ACC112 (cell line): ENCODE measurements around the gene RUNX1.
A peak's percentile ranks its signal among the peaks of the same experiment; 100 is the strongest.

Experiments
- H2AFZ ChIP-seq: fragments of 200-600 bp; sonication (generic); one replicate; pipeline ENCODE4 v1.6.0; 2017; ENCODE audit warnings: antibody characterized with exemption, low read length; ENCODE audit not compliant: unreplicated experiment
- H3K27ac ChIP-seq: fragments of 200-600 bp; sonication (generic); 2 replicates; pipeline ENCODE4 v1.5.1; 2014; ENCODE audit warnings: low read depth, mild to moderate bottlenecking, antibody characterized with exemption, low read length, moderate library complexity
- H3K27me3 ChIP-seq: fragments of 200-600 bp; sonication (generic); 2 replicates; pipeline ENCODE4 v1.6.1; 2014; ENCODE audit warnings: mild to moderate bottlenecking, antibody characterized with exemption, low read length, moderate library complexity, mixed read lengths; ENCODE audit not compliant: insufficient read depth
- H3K36me3 ChIP-seq: fragments of 200-600 bp; sonication (generic); 2 replicates; pipeline ENCODE4 v1.6.1; 2016; ENCODE audit warnings: mild to moderate bottlenecking, antibody characterized with exemption, low read length, moderate library complexity, mixed read lengths; ENCODE audit not compliant: insufficient read depth
- H3K4me1 ChIP-seq: fragments of 200-600 bp; sonication (generic); one replicate; pipeline ENCODE4 v1.6.1; 2016; ENCODE audit warnings: low read length, mixed read lengths; ENCODE audit not compliant: insufficient read depth, unreplicated experiment, control insufficient read depth
- H3K4me3 ChIP-seq: fragments of 200-600 bp; sonication (generic); 2 replicates; pipeline ENCODE4 v1.5.1; 2014; ENCODE audit warnings: mild to moderate bottlenecking, low read depth, low read length
- H3K79me2 ChIP-seq: fragments of 200-600 bp; sonication (generic); one replicate; pipeline ENCODE4 v1.6.0; 2016; ENCODE audit warnings: low read length; ENCODE audit not compliant: control insufficient read depth, unreplicated experiment, insufficient read depth

RUNX1 gene

DNA sequence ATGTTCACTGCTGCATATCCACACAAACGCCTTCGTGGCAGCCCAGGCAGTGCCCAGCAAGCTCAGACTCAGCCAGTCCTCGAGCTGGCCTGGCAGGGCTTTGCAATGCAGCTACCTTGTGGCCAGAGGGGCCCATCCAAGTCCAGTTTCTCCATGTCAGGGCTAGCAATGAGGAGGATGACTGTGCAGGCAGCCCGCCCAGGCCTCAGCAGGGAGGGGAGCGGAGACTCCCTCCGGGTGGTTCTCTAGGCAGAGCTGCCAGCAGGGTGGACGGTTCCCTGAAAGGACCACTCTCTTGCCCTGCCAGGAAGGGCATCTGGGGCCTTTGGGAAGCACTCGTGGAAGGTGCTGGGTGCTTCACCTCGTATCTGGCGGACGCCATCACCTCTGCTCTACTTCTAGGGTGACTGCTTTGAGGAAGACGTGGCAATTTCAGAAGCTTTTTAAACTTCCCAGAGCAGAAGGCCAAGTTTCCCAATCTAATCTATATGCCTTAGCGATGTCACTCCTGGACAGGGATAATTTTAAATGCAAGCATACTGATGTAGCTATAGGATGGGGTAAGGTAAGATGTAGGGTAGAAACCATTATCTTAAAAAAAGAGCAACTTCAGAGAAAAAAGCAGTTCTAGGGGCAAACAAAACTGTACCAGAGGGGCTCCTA, 56.2 kb downstream of the RUNX1 start:
- Histone ChIP-seq H3K79me2 (no peaks in the 10 kb centered on the region), H3K27me3 (no peaks in the 10 kb centered on the region), H3K36me3 (no peaks in the 10 kb centered on the region), H2AFZ (no peak overlapping the region), H3K27ac (no peak overlapping the region), H3K4me1 (peaks cover 30% of the 10 kb centered on the region), H3K4me3 (no peak overlapping the region)

DNA sequence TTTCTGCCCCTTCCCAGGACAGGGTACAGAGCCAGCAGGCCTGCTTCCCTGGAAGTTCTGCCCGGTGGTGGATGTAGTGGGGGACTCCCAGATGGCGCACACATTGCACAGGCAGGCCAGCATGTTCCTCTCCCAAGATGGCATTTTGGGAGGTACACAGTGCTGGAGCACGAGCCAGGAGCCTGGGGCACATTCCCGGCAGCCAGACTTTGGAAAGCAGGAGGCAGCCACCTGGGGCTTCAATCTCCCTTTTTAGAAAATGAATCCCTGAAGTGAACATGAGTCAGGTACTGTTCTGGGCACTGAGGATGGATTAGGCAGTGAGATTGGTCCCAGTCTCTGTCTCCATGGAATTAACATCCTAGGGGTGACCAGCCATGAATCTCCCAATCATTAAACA, 56.9 kb downstream of the RUNX1 start:
- Histone ChIP-seq H3K79me2 (no peaks in the 10 kb centered on the region), H3K4me1 (peaks cover 30% of the 10 kb centered on the region)

DNA sequence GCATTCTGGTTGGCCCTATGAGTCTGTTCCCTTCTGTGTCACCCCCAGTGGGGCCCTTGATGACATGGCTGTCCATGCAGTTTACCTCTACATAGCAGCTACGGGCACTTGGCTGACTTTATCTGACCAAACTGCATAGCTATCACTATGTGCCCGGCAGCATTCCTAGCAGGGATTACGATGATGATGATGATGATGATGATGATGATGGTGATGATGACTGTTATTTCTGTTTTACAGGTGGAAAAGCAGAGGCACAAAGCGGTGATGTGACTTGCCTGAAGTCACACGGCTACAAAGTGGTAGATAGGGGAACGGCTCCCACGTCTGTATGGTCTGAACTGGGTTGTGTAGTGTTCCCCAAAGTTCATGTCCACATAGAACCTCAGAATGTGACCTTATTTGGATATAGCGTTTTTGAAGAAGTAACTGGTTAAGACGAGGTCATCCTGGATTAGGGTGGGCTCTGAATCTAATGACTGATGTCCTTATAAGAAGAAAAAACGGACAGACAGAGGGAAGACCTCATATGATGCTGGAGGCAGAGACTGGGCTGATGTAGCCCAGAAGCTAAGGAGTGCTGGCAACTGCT, 57.6 kb downstream of the RUNX1 start:
- H3K4me1 ChIP-seq: peaks cover 30% of the 10 kb centered on the region
- H3K36me3 ChIP-seq: no peaks in the 10 kb centered on the region
- no peaks in the 10 kb centered on the region for H3K79me2 ChIP-seq
- no peaks in the 10 kb centered on the region for H3K27me3 ChIP-seq
- H3K4me3 ChIP-seq: no peak overlapping the region
- H3K27ac ChIP-seq: no peak overlapping the region
- no peak overlapping the region for H2AFZ ChIP-seq

More for the DNA sequence above, 56.9 kb downstream of the RUNX1 start:
- H2AFZ ChIP-seq: no peak overlapping the region
- no peaks in the 10 kb centered on the region for H3K36me3 ChIP-seq
- H3K4me3 ChIP-seq: no peak overlapping the region
- no peaks in the 10 kb centered on the region for H3K27me3 ChIP-seq
- no peak overlapping the region for H3K27ac ChIP-seq

DNA sequence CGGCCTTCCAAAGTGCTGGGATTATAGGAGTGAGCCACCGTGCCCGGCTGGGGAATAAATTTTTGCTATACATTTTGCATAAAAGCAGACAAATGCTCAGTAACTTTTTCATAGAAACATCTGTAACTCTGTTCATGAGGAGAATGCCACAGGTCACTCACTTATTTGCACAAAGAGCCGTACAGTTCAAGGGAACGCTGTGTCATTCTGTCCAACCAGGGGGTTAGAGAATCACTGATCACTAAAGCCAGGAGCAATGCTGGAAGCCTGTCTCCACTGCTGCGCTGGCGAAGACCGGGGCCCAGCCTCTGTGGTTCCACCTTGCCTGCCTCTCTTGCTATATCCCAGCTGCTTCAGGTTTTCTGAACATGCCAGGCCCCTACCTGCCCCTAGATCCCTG, 58.3 kb downstream of the RUNX1 start:
- Histone ChIP-seq H3K27me3 (no peaks in the 10 kb centered on the region), H3K27ac (no peak overlapping the region), H2AFZ (no peak overlapping the region), H3K36me3 (no peaks in the 10 kb centered on the region), H3K79me2 (no peaks in the 10 kb centered on the region), H3K4me1 (peaks cover 27% of the 10 kb centered on the region), H3K4me3 (no peak overlapping the region)

DNA sequence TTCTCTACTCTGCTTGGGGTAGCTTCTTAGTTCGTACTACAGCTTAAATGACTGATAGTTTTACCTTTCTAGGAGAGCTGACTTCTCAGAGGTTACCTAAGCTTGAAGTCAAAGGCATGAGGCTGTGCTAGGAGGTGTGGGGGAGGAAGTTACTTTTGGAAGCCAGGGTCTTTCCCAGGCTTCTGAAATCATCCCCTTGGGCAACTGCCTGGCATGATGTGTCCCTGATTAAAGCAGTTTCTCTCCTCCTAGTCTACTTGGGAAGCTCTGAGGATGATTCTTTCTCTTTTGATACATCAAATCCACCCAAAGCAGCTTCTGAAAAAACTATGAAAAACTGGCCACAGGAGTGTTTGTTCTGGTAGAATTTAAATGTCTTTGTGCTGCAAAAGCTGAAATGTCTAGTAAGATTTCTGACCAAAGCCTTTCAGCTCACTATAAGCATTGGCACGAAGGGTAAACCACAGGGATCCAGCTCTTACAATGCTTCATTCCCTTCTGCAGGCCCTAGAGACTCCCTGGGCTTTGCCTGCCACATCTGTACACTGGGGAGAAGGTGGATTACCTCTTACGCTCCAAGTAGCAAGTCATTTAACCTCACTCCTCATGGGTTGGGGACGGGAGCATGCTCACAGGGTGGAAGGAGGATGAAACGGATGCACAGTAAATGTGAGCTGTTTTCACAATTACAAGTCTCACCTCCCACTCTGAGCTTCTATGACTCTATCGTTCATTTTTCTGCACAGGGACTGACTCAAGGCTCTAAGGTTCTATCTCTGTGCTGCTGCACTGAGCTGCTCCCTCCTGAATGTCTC, 59.6 kb downstream of the RUNX1 start:
- Histone ChIP-seq H3K27me3 (no peaks in the 10 kb centered on the region), H3K4me3 (no peak overlapping the region), H3K4me1 (peaks cover 20% of the 10 kb centered on the region), H3K36me3 (no peaks in the 10 kb centered on the region), H3K27ac (no peak overlapping the region), H2AFZ (no peak overlapping the region), H3K79me2 (no peaks in the 10 kb centered on the region)

DNA sequence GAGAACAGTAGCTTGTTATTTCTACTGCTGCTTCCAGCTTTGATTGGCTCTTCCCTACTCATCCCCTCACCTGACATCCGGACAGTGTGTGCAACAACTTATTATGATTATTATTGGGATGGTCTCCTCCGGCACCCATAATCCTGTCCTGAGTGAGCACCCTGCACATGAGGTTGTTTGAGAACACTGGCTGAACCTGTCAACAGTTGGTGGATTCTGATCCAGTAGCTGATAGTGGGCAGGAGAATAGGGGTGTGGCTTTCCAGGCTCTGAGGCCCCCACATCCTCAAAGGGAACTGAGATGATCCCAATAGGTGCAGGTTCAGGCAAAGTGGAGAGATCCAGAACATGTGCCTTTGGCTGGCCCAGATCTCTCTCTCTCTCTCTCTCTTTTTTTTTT, 60.5 kb downstream of the RUNX1 start:
- no peak overlapping the region for H3K27ac ChIP-seq
- H3K4me3 ChIP-seq: no peak overlapping the region
- H3K27me3 ChIP-seq: no peaks in the 10 kb centered on the region
- H3K36me3 ChIP-seq: no peaks in the 10 kb centered on the region
- H2AFZ ChIP-seq: no peak overlapping the region
- no peaks in the 10 kb centered on the region for H3K79me2 ChIP-seq
- peaks cover 29% of the 10 kb centered on the region for H3K4me1 ChIP-seq

DNA sequence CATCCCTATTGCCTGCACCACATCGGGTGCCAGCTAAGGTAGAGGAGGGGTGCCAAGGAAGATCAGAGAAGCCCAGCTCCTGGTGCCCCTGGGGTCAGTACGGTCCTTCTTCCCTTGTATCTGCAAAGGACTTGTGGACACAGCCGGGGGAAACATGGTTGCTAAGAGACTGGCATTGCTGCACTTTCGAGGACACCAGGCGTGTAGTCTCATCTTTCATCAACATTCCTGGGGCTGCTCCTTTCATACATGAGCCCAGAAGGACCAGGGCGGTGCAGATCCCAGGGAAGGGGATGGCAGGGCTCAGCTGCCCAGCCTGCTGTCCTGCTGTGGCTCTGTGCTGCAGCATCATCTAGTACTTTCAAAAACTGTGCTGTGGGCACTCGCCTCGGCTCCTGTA, 61.0 kb downstream of the RUNX1 start:
- H3K27me3 ChIP-seq: no peaks in the 10 kb centered on the region
- no peaks in the 10 kb centered on the region for H3K36me3 ChIP-seq
- no peak overlapping the region for H2AFZ ChIP-seq
- H3K4me3 ChIP-seq: no peak overlapping the region
- H3K79me2 ChIP-seq: no peaks in the 10 kb centered on the region
- peaks cover 34% of the 10 kb centered on the region for H3K4me1 ChIP-seq
- H3K27ac ChIP-seq: no peak overlapping the region

DNA sequence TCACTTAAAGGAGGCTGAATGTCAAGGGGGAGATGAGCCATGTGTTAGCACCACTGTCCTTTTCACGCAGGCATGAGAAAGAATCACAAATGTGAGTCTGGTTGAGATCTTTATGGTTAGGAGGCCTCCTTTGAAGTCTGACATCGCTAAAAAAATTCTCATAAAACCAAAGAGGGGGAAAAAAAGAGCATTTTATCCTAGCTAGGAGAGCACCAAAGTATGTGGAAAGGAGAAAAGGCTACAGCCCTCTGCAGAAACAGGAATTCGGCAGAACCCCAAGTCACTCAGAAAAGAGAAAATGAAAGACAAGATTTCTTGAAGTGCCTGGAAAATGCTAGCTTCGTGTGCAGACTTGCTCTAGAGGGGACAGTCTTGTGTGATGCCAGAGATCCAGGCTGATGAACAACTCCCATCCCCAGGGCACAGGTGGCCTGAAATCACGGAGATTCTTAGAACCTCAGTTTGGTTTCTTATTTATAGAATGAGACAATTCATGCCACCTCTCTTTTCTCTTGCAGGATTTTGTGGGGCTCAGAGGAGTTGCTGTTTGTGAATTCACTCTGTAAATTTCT, 61.5 kb downstream of the RUNX1 start:
- no peaks in the 10 kb centered on the region for H3K79me2 ChIP-seq
- H3K27me3 ChIP-seq: no peaks in the 10 kb centered on the region
- H3K4me3 ChIP-seq: peak overlapping the region; percentile 28
- no peaks in the 10 kb centered on the region for H3K36me3 ChIP-seq
- H2AFZ ChIP-seq: peak overlapping the region; percentile 39
- H3K27ac ChIP-seq: peak overlapping the region; percentile 16; the same call in 1 of the 2 replicates
- H3K4me1 ChIP-seq: peaks cover 38% of the 10 kb centered on the region

DNA sequence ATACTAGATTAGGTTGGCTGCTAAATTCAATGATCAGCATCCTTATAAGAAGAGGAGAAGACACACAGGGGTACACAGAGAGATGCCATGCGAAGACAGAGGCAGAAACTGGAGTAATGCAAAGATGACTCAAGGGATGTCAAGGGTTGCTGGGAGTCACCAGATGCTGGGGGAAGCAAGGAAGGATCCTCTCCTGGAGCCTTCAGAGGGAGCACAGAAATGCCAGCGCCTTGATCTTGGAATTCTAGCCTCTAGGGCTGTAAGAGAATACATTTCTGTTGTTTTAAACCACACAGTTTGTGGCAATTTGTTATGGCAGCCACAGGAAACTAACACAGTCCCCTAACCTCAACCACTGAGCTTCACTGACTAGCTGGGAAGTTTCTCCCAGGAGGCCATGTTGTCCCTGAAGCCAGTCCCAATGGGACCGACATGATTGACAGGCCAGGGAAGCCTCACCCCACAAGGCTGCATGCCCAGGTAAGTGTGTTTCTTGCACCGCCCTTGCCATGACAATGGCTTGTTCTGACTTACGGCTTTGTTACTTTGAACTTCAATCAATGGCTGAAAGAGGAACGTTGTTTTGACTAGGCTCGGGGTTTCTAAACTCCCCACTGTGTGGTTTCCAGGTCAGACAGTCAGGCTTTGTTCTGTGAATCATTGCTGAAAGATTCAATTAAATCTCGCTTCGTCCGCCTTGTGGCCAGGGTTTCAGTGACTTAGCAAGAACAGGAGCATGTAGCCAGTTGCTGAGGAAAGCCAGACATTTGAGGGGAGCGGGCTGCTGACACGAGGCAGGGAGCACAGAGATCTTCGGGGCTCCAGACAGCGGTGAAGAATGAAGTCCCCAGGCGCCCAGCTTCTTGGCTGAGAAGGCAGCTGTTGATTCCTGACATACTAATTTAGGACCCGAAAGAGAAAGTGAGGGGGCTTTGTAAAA, 62.3 kb downstream of the RUNX1 start:
- Histone ChIP-seq H2AFZ (peak overlapping the region; percentile 39), H3K4me1 (peaks cover 45% of the 10 kb centered on the region), H3K4me3 (peak overlapping the region; percentile 28), H3K27me3 (no peaks in the 10 kb centered on the region), H3K36me3 (no peaks in the 10 kb centered on the region), H3K27ac (peak overlapping the region; percentile 16; the same call in 1 of the 2 replicates), H3K79me2 (no peaks in the 10 kb centered on the region)
